Measurements from ENCODE around the gene ADAMTS2. TPM values are rescaled to one million over a fixed set of nuclear protein-coding genes. Genes with fewer than 3 reads are reported as not detected.

ADAMTS2 gene
- total RNA-seq, 2 experiments from 2014 or later = not detected

GRCh38 chr5:179306191-179307012, 38.9 kb downstream of the ADAMTS2 start:
- intact Hi-C loops (cut with micrococcal nuclease) = no loop called here
- no peaks in the 10 kb centered on the region for H3K27me3 Mint-ChIP-seq
- POLR2A ChIA-PET = no interaction called here
- H3K36me3 Mint-ChIP-seq = no peaks in the 10 kb centered on the region
- peaks cover 26% of the 10 kb centered on the region for H3K9me3 Mint-ChIP-seq
- H3K4me3 Mint-ChIP-seq = no peak overlapping the region
- CTCF ChIA-PET = no interaction called here
- no peaks in the 10 kb centered on the region for H3K4me1 Mint-ChIP-seq (ENCODE audit: low read depth)
- no peak for DNase-seq
- H3K27ac Mint-ChIP-seq = no peak overlapping the region

GRCh38 chr5:179304871-179305270, 40.4 kb downstream of the ADAMTS2 start:
- H3K4me3 Mint-ChIP-seq = no peak overlapping the region

DNA sequence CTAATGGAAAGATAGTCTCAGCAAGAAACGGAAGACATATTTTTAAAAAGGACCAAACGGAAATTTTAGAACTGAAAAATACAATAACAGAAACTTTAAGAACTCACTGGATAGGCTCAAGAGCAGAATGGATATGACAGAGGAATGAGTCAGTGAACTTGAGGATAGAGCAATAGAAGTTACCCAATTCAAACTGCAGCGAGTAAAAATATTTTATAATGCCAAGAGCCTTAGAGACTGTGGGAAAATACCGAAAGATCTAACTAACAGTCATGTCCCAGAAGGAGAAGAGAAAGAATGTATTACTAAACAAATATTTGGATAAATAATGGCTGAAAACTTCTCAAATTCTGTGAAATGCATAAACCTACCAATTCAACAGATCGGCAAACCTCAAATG, 40.8 kb downstream of the ADAMTS2 start:
- no peaks in the 10 kb centered on the region for H3K27me3 Mint-ChIP-seq
- intact Hi-C loops (cut with micrococcal nuclease) = no loop called here
- peaks cover 28% of the 10 kb centered on the region for H3K9me3 Mint-ChIP-seq
- no peaks in the 10 kb centered on the region for H3K4me1 Mint-ChIP-seq (ENCODE audit: low read depth)
- H3K36me3 Mint-ChIP-seq = no peaks in the 10 kb centered on the region
- no peak for DNase-seq
- H3K4me3 Mint-ChIP-seq = no peak overlapping the region
- ChIA-PET POLR2A (no interaction called here), CTCF (no interaction called here)
- H3K27ac Mint-ChIP-seq = no peak overlapping the region

More at GRCh38 chr5:179304871-179305270, 40.4 kb downstream of the ADAMTS2 start:
- H3K9me3 Mint-ChIP-seq = peaks cover 26% of the 10 kb centered on the region
- H3K27me3 Mint-ChIP-seq = no peaks in the 10 kb centered on the region
- ChIA-PET POLR2A (no interaction called here), CTCF (no interaction called here)
- H3K4me1 Mint-ChIP-seq (ENCODE audit: low read depth) = no peaks in the 10 kb centered on the region
- no peaks in the 10 kb centered on the region for H3K36me3 Mint-ChIP-seq
- intact Hi-C loops (cut with micrococcal nuclease) = no loop called here
- DNase-seq = no peak
- H3K27ac Mint-ChIP-seq = no peak overlapping the region

- DNase-seq = no peak
- Mint-ChIP-seq H3K27ac (no peak overlapping the region), H3K27me3 (peaks cover 2% of the 10 kb centered on the region), H3K4me1 (ENCODE audit: low read depth) (no peaks in the 10 kb centered on the region), H3K36me3 (no peaks in the 10 kb centered on the region), H3K4me3 (no peak overlapping the region), H3K9me3 (peaks cover 29% of the 10 kb centered on the region)
- POLR2A ChIA-PET = no interaction called here
- CTCF ChIA-PET = no interaction called here
- intact Hi-C loops (cut with micrococcal nuclease) = no loop called here
Observed at GRCh38 chr5:179303451-179304200, 41.6 kb downstream of the ADAMTS2 start.

DNA sequence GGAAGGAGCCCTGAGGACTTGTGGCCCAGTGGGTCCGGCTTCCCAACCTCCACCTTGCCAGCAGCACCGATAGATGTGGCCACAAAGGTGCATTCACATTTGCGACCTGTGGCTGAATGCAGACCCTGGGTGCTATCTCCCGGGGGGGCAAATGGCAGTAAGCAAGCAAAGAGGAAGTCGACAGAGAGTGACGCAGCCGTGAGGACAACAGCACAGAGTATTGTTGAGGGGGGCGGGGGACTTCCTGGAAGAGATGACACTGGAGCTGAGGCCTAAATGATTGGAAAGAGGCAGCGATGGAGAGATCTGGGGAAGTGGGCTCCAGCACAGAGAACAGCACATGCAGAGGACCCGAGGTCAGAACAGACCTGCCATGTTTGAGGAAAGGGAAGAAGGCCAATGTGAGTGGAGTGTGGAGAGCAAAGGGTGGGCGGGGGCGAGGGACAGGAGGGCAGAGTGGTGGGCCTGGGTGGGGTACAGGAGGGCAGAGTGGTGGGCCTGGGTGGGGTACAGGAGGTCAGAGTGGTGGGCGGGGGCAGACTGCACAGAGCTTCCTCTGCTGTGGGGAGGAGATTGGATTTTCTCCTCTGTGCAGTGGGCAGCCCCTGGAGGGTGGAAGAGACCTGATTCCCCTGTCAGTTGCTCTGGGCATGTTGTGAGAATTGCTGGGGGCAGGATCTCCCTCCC, 42.6 kb downstream of the ADAMTS2 start:
- H3K4me3 Mint-ChIP-seq = no peak overlapping the region
- H3K9me3 Mint-ChIP-seq = peaks cover 35% of the 10 kb centered on the region
- ChIA-PET CTCF (no interaction called here), POLR2A (no interaction called here)
- no peaks in the 10 kb centered on the region for H3K4me1 Mint-ChIP-seq (ENCODE audit: low read depth)
- H3K27me3 Mint-ChIP-seq = peaks cover 2% of the 10 kb centered on the region
- intact Hi-C loops (cut with micrococcal nuclease) = no loop called here
- H3K27ac Mint-ChIP-seq = no peak overlapping the region
- H3K36me3 Mint-ChIP-seq = no peaks in the 10 kb centered on the region
- no peak for DNase-seq

- Mint-ChIP-seq H3K27me3 (peaks cover 2% of the 10 kb centered on the region), H3K9me3 (peaks cover 35% of the 10 kb centered on the region), H3K4me3 (no peak overlapping the region), H3K27ac (no peak overlapping the region), H3K4me1 (ENCODE audit: low read depth) (no peaks in the 10 kb centered on the region), H3K36me3 (no peaks in the 10 kb centered on the region)
- ChIA-PET POLR2A (no interaction called here), CTCF (no interaction called here)
- no peak for DNase-seq
- intact Hi-C loops (cut with micrococcal nuclease) = no loop called here
Observed at GRCh38 chr5:179301796-179302195, 43.5 kb downstream of the ADAMTS2 start.

DNA sequence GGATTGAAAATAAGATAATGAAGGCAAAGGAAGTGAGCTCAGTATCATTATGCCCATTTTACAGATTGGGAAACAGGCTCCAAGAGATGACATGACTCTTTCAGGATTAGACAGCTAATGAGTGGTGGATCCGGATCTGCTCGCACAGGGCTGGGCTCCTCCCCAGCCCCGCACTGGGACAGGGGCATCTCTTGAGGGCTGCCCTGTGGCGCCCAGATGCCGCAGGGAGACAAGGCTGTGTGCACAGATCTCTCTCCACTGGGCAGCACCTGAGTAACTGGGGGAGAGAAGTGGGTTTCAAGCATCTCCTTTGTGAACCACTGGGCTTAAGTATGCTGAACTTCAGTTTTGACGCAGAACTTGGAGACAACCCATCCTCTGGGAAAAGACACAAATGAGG, 43.9 kb downstream of the ADAMTS2 start:
- no peaks in the 10 kb centered on the region for H3K36me3 Mint-ChIP-seq
- CTCF ChIA-PET = no interaction called here
- intact Hi-C loops (cut with micrococcal nuclease) = no loop called here
- no peak for DNase-seq
- peaks cover 2% of the 10 kb centered on the region for H3K27me3 Mint-ChIP-seq
- no peaks in the 10 kb centered on the region for H3K4me1 Mint-ChIP-seq (ENCODE audit: low read depth)
- H3K27ac Mint-ChIP-seq = no peak overlapping the region
- H3K4me3 Mint-ChIP-seq = no peak overlapping the region
- H3K9me3 Mint-ChIP-seq = peaks cover 35% of the 10 kb centered on the region
- POLR2A ChIA-PET = no interaction called here

DNA sequence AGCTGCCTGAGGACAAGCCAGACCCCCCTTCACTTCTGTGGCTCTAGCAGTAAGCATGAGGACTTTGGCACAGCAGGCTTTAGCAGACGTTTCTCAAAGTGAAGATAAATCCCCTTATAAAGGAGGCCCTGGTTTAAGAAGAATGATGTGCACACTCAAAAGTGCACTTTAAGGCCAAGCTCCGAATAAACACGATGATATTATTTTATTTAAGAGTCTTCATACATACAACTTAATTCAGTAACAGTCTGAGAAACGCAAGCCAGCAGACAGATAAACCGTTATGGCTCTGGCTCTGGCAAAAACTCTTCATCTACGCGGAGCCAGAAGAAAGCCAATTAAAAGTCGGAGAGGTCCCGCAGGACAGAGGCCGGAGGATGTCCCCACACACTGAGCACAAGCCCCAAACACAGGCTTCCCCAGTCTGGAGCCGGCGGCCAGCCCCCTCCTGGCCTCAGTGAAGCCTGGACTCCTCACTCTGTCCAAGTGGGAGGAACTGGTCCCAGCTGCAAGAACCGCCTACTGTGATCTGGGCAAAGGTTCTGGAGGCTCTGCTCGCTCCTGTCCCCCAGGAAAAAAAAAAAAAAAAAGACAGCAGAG, 44.6 kb downstream of the ADAMTS2 start:
- intact Hi-C loops (cut with micrococcal nuclease) = no loop called here
- Mint-ChIP-seq H3K36me3 (no peaks in the 10 kb centered on the region), H3K27me3 (peaks cover 2% of the 10 kb centered on the region), H3K4me1 (ENCODE audit: low read depth) (no peaks in the 10 kb centered on the region), H3K9me3 (peaks cover 33% of the 10 kb centered on the region), H3K27ac (no peak overlapping the region), H3K4me3 (no peak overlapping the region)
- ChIA-PET CTCF (no interaction called here), POLR2A (no interaction called here)
- no peak for DNase-seq

DNA sequence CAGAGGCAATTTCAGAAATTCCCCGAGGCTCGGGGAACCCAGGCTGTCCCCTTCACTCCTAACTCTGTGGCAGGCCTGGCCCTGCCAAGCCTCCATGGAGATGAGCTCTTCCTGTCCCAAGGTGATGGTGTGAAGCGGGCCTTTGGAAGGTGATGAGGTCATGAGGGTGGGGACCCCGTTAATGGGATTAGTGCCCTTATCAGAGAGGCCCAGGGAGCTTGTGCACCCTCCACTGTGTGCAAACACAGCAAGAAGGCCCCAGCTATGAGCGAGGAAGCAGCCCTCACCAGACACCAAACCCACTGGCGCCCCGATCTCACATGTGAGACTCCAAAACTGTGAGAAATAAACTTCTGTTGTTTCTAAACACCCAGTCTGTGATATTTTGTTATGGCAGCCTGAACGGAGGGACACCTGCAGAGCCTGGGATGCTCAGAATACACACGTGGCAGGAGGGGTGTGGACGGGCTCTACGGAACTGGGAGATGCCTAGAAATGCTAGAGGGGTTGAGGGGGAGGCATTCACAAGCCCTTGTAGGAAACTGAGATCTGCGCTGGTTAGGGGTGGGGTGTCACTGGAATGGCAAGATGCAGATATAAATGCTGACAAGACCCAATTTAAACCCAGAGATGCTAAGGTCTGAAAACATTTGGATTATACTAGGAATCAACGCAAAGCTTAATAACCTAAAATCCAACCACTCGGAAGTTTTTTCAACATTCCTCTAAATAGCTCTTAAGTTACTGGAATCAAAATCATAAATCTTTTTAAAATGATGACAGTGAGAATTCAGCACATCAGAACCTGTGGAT, 46.9 kb downstream of the ADAMTS2 start:
- no peaks in the 10 kb centered on the region for H3K36me3 Mint-ChIP-seq
- H3K27ac Mint-ChIP-seq = no peak overlapping the region
- no peaks in the 10 kb centered on the region for H3K4me1 Mint-ChIP-seq (ENCODE audit: low read depth)
- H3K4me3 Mint-ChIP-seq = no peak overlapping the region
- no peak for DNase-seq
- peaks cover 2% of the 10 kb centered on the region for H3K27me3 Mint-ChIP-seq
- peaks cover 12% of the 10 kb centered on the region for H3K9me3 Mint-ChIP-seq
- ChIA-PET POLR2A (no interaction called here), CTCF (no interaction called here)
- intact Hi-C loops (cut with micrococcal nuclease) = no loop called here

GRCh38 chr5:179297486-179298180, 47.6 kb downstream of the ADAMTS2 start:
- no peak overlapping the region for H3K4me3 Mint-ChIP-seq
- H3K9me3 Mint-ChIP-seq = peaks cover 9% of the 10 kb centered on the region
- H3K4me1 Mint-ChIP-seq (ENCODE audit: low read depth) = no peaks in the 10 kb centered on the region
- H3K27ac Mint-ChIP-seq = no peak overlapping the region
- intact Hi-C loops (cut with micrococcal nuclease) = no loop called here
- no peaks in the 10 kb centered on the region for H3K36me3 Mint-ChIP-seq
- ChIA-PET CTCF (no interaction called here), POLR2A (no interaction called here)
- no peak for DNase-seq
- H3K27me3 Mint-ChIP-seq = peaks cover 2% of the 10 kb centered on the region

GRCh38 chr5:179297026-179297425, 48.2 kb downstream of the ADAMTS2 start:
- DNase-seq = no peak
- CTCF ChIA-PET = no interaction called here
- H3K4me1 Mint-ChIP-seq (ENCODE audit: low read depth) = no peaks in the 10 kb centered on the region
- intact Hi-C loops (cut with micrococcal nuclease) = no loop called here
- POLR2A ChIA-PET = no interaction called here
- no peak overlapping the region for H3K27ac Mint-ChIP-seq
- no peaks in the 10 kb centered on the region for H3K36me3 Mint-ChIP-seq
- H3K4me3 Mint-ChIP-seq = no peak overlapping the region
- peaks cover 2% of the 10 kb centered on the region for H3K27me3 Mint-ChIP-seq
- H3K9me3 Mint-ChIP-seq = peaks cover 9% of the 10 kb centered on the region
